Astrocyte (in vitro differentiated cells and primary cell): ENCODE data around the gene TMEM232.

Experiments used
- CTCF ChIP-seq: IDR thresholded peaks from 2 replicates; pipeline ENCODE4 v1.5.1; 2011; ENCODE audit warnings: low read depth, mild to moderate bottlenecking, inconsistent platforms, low read length, moderate library complexity; ENCODE audit not compliant: insufficient read depth
- EZH2 ChIP-seq: IDR thresholded peaks from 2 replicates; pipeline ENCODE4 v1.6.1; 2012; ENCODE audit warnings: mild to moderate bottlenecking, low read length, inconsistent platforms; ENCODE audit not compliant: insufficient read depth

- TF ChIP-seq CTCF (no peak), EZH2 (no peak)
Observed at GRCh38 chr5:110638970-110639902, 87.2 kb downstream of the TMEM232 start.
